Panc1 (cell line): ENCODE data around the gene ENPP7.

Source experiments
- POLR2AphosphoS5 ChIP-seq: IDR thresholded peaks from 2 replicates; pipeline ENCODE4 v1.6.1; 2012; ENCODE audit warnings: mild to moderate bottlenecking, low read depth, low read length, moderate library complexity
- TF ChIP-seq, protein P1 (sequence below): fragments of 450-650 bp; IDR thresholded peaks from 2 replicates; pipeline ENCODE4 v1.5.1; 2017; ENCODE audit warnings: mild to moderate bottlenecking
- TF ChIP-seq, protein P2 (sequence below), 2 experiments: IDR thresholded peaks; 2 replicates each; pipeline ENCODE4 v1.6.1; 2011 to 2012; ENCODE audit warnings: low read depth in 2 of 2, control low read depth in 1 of 2, low read length in 1 of 2, mild to moderate bottlenecking in 1 of 2, moderate library complexity in 1 of 2; ENCODE audit not compliant: insufficient read depth in 1 of 2

DNA sequence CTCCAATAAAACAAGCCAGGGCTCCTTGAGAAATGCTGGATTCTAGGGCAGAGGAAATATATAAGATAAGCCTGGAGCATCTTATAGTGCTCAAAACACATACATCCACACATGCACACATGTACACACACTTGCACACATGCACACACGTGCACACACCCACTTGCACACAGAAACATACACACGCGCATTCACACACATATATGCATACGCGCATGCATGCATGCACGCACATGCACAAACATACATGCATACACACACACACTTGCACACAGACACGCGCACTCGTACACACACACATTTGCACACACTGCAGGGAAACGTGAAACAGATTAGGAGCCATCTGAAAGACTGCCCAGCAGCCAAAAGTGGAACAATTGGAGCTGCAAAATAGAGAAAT, 8.0 kb upstream of the ENPP7 start:
- no peak for TF ChIP-seq POLR2AphosphoS5
- TF ChIP-seq, protein P1, sequence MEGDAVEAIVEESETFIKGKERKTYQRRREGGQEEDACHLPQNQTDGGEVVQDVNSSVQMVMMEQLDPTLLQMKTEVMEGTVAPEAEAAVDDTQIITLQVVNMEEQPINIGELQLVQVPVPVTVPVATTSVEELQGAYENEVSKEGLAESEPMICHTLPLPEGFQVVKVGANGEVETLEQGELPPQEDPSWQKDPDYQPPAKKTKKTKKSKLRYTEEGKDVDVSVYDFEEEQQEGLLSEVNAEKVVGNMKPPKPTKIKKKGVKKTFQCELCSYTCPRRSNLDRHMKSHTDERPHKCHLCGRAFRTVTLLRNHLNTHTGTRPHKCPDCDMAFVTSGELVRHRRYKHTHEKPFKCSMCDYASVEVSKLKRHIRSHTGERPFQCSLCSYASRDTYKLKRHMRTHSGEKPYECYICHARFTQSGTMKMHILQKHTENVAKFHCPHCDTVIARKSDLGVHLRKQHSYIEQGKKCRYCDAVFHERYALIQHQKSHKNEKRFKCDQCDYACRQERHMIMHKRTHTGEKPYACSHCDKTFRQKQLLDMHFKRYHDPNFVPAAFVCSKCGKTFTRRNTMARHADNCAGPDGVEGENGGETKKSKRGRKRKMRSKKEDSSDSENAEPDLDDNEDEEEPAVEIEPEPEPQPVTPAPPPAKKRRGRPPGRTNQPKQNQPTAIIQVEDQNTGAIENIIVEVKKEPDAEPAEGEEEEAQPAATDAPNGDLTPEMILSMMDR = no peak
- TF ChIP-seq, protein P2, sequence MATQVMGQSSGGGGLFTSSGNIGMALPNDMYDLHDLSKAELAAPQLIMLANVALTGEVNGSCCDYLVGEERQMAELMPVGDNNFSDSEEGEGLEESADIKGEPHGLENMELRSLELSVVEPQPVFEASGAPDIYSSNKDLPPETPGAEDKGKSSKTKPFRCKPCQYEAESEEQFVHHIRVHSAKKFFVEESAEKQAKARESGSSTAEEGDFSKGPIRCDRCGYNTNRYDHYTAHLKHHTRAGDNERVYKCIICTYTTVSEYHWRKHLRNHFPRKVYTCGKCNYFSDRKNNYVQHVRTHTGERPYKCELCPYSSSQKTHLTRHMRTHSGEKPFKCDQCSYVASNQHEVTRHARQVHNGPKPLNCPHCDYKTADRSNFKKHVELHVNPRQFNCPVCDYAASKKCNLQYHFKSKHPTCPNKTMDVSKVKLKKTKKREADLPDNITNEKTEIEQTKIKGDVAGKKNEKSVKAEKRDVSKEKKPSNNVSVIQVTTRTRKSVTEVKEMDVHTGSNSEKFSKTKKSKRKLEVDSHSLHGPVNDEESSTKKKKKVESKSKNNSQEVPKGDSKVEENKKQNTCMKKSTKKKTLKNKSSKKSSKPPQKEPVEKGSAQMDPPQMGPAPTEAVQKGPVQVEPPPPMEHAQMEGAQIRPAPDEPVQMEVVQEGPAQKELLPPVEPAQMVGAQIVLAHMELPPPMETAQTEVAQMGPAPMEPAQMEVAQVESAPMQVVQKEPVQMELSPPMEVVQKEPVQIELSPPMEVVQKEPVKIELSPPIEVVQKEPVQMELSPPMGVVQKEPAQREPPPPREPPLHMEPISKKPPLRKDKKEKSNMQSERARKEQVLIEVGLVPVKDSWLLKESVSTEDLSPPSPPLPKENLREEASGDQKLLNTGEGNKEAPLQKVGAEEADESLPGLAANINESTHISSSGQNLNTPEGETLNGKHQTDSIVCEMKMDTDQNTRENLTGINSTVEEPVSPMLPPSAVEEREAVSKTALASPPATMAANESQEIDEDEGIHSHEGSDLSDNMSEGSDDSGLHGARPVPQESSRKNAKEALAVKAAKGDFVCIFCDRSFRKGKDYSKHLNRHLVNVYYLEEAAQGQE (IDR thresholded peaks at IDR 0.05; ENCODE audit: insufficient read depth in 1 of 2, low read depth in 2 of 2, low read length in 1 of 2) = no peak
